ENCODE results near the gene ABCA1.
A peak's percentile ranks its signal among the peaks of the same experiment; 100 is the strongest.
"Not testable (repeated sequence)": the region's sequence is repeated elsewhere in the genome, so short reads cannot be mapped to it uniquely, and the experiment has no call there.

Gene ABCA1

DNA sequence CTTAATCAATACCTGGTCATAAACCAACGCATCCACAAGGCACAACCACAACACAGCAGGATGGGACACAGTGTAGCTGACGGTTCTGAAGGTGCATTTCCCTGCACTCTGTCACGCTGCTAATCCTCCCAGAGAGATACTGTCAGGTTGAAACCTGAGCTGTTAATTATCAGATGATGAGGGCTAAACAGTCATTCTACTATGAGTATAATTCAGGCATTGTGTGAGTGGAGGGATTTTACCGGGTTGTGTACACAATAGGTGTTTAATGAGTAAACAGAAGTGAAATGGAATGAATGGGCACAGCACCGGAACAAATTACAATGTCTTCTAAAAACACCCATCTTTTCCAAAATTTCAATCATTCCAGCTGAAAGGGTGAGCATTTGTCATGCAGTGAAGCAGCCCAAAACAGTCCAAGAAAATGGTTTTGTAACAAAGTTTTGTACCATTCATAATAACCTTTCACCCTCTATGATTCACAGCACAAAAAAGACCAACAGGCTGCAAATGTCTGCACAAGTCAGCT lies 71.5 kb downstream of the ABCA1 start:
- Histone ChIP-seq H3K9ac (ENCODE audit: low read length) (no peak overlapping the region), H3K4me1 (ENCODE audit: control insufficient read depth, insufficient read depth, low read length) (peaks cover 53% of the 10 kb centered on the region), H3K4me3 (ENCODE audit: low read length) (no peak overlapping the region), H3K9me3 (ENCODE audit: control insufficient read depth, low read length) (no peaks in the 10 kb centered on the region), H3K36me3 (ENCODE audit: control insufficient read depth, insufficient read depth, low read length) (no peaks in the 10 kb centered on the region), H3K27me3 (ENCODE audit: control insufficient read depth, insufficient read depth, low read length) (no peaks in the 10 kb centered on the region)

DNA sequence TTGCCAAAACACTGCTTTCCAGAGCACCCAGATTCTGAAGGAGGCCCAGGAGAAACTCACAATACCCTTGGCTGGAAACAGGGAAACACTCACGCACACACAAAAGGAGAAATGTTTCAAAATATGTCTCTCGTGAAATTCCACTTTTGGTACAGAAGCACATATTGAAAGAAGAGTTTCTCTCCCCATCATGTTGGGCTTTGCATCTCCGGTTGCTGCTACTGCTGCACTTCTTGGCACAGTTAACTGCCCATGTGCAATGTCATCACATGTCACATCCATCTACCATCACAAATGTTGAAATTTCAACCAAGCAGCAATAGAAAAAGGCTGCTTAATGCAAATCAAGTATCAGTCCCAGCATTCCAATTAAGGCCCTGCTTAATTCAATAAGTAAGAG lies 72.1 kb downstream of the ABCA1 start:
- H3K4me3 ChIP-seq (ENCODE audit: low read length) = no peak overlapping the region
- H3K27me3 ChIP-seq (ENCODE audit: control insufficient read depth, insufficient read depth, low read length) = no peaks in the 10 kb centered on the region
- H3K36me3 ChIP-seq (ENCODE audit: control insufficient read depth, insufficient read depth, low read length) = no peaks in the 10 kb centered on the region
- no peak overlapping the region for H3K9ac ChIP-seq (ENCODE audit: low read length)
- H3K4me1 ChIP-seq (ENCODE audit: control insufficient read depth, insufficient read depth, low read length) = peaks cover 59% of the 10 kb centered on the region
- no peaks in the 10 kb centered on the region for H3K9me3 ChIP-seq (ENCODE audit: control insufficient read depth, low read length)

DNA sequence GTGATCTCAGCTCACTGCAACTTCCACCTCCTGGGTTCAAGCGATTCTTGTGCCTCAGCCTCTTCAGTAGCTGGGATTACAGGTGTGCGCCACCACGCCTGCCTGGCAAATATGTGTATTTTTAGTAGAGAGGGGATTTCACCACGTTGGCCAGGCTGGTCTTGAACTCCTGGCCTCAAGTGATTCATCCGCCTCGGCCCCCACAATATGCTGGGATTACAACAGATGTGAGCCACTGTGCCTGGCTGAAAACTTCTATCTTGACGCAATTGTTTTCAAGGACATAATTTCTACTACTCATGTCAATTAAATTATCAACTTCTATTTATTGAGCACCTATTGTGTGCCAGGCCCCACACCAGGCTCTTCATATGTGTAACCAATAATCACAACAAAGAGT lies 72.7 kb downstream of the ABCA1 start:
- H3K4me1 ChIP-seq (ENCODE audit: control insufficient read depth, insufficient read depth, low read length) = peaks cover 59% of the 10 kb centered on the region
- not testable (repeated sequence) for H3K9ac ChIP-seq (ENCODE audit: low read length); H3K36me3 ChIP-seq (ENCODE audit: control insufficient read depth, insufficient read depth, low read length)

DNA sequence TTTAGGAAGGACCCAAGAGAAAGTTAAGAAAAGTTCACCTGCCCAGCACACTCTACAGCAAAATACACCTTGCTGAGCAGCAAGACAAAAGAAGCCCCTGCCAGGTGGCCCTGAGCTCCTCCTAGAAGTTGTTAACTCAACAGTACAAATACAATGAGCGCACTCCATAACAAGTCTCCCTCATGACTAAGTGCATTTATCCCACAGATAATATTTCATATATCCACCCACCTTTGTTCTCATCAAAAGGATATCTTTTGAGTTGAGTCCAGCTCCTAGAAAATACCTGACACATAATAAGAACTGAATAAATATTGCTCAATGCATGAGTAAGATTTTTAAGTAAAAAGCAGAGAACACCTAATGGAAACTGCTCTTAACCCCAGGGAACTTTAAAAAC lies 73.3 kb downstream of the ABCA1 start:
- Histone ChIP-seq H3K4me1 (ENCODE audit: control insufficient read depth, insufficient read depth, low read length) (peaks cover 58% of the 10 kb centered on the region), H3K9me3 (ENCODE audit: control insufficient read depth, low read length) (no peaks in the 10 kb centered on the region), H3K4me3 (ENCODE audit: low read length) (no peak overlapping the region), H3K27me3 (ENCODE audit: control insufficient read depth, insufficient read depth, low read length) (no peaks in the 10 kb centered on the region), H3K9ac (ENCODE audit: low read length) (peak overlapping the region; percentile 11), H3K36me3 (ENCODE audit: control insufficient read depth, insufficient read depth, low read length) (no peaks in the 10 kb centered on the region)

More for the DNA sequence above, 72.7 kb downstream of the ABCA1 start:
- H3K4me3 ChIP-seq (ENCODE audit: low read length); H3K27me3 ChIP-seq (ENCODE audit: control insufficient read depth, insufficient read depth, low read length); H3K9me3 ChIP-seq (ENCODE audit: control insufficient read depth, low read length): not testable (repeated sequence)

DNA sequence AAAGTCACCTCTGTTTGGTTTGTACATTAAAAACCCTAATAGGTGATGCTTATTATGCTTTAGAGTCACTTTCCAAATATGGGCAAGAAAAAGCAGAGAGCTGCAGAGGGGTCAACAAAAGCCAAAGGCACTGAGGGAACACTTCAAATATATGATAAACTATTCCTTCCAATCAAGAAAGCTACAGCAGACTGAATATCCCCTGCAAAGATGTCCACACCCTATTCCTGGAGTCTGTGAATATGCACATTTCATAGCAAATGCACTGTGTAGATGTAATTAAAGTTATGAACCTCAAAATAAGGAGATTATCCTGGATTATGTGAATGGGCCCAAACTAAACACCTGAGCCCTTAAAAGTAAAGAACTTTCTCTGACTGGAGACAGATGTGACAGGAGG lies 74.3 kb downstream of the ABCA1 start:
- Histone ChIP-seq H3K4me1 (ENCODE audit: control insufficient read depth, insufficient read depth, low read length) (peaks cover 57% of the 10 kb centered on the region), H3K9ac (ENCODE audit: low read length) (no peak overlapping the region)

DNA sequence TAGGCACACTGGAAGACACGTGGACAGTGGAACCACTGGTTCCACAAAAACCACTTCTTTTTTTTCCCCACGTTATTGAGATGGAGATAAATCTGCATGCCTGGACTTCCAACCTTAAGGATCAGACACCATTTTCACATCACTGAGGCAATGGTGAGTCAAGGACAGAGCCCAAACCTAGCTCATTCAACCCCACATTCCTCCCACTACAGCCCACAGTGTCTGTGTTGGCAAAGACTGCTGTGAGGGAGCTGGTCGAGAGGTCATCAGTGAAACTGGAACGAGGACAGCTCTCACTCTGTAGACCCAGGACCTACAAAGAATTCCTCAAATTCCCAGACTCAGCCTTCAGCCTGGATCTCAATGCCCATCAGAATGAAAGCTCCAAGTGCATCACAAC lies 74.8 kb downstream of the ABCA1 start:
- no peaks in the 10 kb centered on the region for H3K36me3 ChIP-seq (ENCODE audit: control insufficient read depth, insufficient read depth, low read length)
- H3K4me3 ChIP-seq (ENCODE audit: low read length) = no peak overlapping the region
- no peaks in the 10 kb centered on the region for H3K27me3 ChIP-seq (ENCODE audit: control insufficient read depth, insufficient read depth, low read length)
- peaks cover 55% of the 10 kb centered on the region for H3K4me1 ChIP-seq (ENCODE audit: control insufficient read depth, insufficient read depth, low read length)
- no peaks in the 10 kb centered on the region for H3K9me3 ChIP-seq (ENCODE audit: control insufficient read depth, low read length)
- no peak overlapping the region for H3K9ac ChIP-seq (ENCODE audit: low read length)

More for the DNA sequence above, 74.3 kb downstream of the ABCA1 start:
- no peaks in the 10 kb centered on the region for H3K36me3 ChIP-seq (ENCODE audit: control insufficient read depth, insufficient read depth, low read length)
- H3K9me3 ChIP-seq (ENCODE audit: control insufficient read depth, low read length) = no peaks in the 10 kb centered on the region
- no peaks in the 10 kb centered on the region for H3K27me3 ChIP-seq (ENCODE audit: control insufficient read depth, insufficient read depth, low read length)
- H3K4me3 ChIP-seq (ENCODE audit: low read length) = no peak overlapping the region

DNA sequence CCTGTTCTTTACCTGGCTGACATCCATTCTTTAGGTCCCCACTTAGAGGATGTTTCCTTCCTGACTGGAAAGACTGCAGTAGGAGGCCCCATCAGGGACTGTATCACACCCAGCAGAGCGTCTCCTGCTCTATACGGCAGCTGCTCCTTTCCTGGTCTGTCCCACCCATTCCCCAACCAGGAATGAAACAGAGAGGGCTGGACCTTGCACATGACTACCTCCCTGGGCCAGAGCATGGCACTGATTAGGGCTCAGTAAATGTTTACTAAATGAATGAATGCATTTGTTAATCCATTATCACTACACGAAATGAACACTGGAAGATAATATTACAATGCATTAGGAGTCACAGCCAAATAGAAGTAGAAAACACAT lies 76.4 kb downstream of the ABCA1 start:
- H3K9ac ChIP-seq (ENCODE audit: low read length) = no peak overlapping the region
- H3K9me3 ChIP-seq (ENCODE audit: control insufficient read depth, low read length) = no peaks in the 10 kb centered on the region
- H3K4me1 ChIP-seq (ENCODE audit: control insufficient read depth, insufficient read depth, low read length) = peaks cover 51% of the 10 kb centered on the region
- H3K36me3 ChIP-seq (ENCODE audit: control insufficient read depth, insufficient read depth, low read length) = no peaks in the 10 kb centered on the region
- no peaks in the 10 kb centered on the region for H3K27me3 ChIP-seq (ENCODE audit: control insufficient read depth, insufficient read depth, low read length)
- no peak overlapping the region for H3K4me3 ChIP-seq (ENCODE audit: low read length)

DNA sequence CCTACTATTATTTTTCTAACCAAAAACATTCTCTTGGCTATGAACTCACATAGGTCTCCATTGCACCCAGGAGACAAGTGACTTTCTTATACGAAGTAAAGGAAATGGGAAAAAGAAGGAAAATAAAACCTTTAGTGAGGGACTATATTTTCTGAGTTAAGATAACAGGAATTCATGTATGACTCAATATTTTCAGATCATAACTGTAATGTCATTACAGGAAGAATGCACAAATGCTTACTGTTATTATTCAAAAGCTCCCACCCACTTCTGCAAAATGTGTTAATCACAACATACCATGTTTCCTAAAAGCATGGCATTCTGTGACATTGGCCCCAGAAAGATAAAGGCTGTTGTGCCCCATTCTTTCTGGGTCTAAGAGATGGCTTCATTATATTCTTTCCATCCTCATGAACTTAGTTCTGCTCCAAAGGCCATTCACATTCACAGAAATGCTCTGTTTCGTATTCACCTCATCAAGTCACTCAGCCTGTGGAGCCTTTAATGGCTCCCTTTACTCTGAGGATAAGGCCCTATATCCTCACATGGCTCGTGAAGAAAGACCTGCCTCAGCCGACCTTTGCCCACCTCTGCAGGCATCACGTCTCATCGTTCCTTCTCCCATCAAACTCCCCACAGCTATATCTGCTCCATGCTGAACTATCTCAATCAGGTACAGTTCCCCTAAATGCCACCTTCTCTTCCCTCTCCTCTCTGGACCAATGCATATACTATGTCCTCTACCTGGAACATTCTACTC lies 77.0 kb downstream of the ABCA1 start:
- Histone ChIP-seq H3K4me3 (ENCODE audit: low read length) (no peak overlapping the region), H3K36me3 (ENCODE audit: control insufficient read depth, insufficient read depth, low read length) (no peaks in the 10 kb centered on the region), H3K4me1 (ENCODE audit: control insufficient read depth, insufficient read depth, low read length) (peaks cover 45% of the 10 kb centered on the region), H3K27me3 (ENCODE audit: control insufficient read depth, insufficient read depth, low read length) (no peaks in the 10 kb centered on the region), H3K9ac (ENCODE audit: low read length) (no peak overlapping the region), H3K9me3 (ENCODE audit: control insufficient read depth, low read length) (no peaks in the 10 kb centered on the region)

DNA sequence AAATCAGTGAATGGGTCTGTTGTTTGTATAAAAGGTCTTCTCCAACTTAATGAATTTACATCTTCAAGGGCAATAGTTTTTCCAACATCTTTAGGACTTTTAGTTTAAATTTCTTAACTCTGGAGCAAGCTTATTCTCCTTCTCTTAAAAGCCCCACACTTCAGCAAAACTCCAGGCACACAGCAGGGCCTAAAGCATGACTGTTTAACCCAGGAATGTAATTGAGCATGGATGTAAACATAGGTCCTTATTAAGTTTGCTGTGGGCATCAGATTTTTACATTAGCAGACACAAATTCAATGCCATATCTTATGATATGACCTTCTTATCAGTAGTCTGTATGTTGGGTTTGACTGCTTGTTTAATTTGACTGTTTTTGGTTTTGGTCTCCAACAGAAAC lies 78.9 kb downstream of the ABCA1 start:
- Histone ChIP-seq H3K4me1 (ENCODE audit: control insufficient read depth, insufficient read depth, low read length) (peaks cover 26% of the 10 kb centered on the region), H3K4me3 (ENCODE audit: low read length) (no peak overlapping the region), H3K36me3 (ENCODE audit: control insufficient read depth, insufficient read depth, low read length) (no peaks in the 10 kb centered on the region), H3K27me3 (ENCODE audit: control insufficient read depth, insufficient read depth, low read length) (no peaks in the 10 kb centered on the region), H3K9me3 (ENCODE audit: control insufficient read depth, low read length) (no peaks in the 10 kb centered on the region), H3K9ac (ENCODE audit: low read length) (no peak overlapping the region)

DNA sequence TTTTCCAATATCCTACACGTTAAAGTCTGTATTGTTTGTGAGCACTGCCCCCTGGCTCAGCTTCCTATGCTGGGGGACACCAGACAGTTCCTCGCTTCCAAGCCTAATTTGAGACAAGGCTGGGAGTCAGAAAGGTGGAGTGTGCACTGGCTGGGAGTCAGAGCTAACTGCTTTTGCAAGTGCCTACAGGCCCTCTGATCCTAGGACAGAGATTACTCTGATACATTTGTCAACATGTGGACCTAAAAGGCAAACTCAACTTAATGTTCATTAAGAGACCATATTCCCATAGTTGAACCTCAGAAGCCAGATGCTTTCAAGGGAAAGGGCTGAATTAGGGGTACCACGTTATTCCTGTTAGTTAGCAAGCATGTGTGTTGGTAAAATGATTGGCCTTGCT lies 83.2 kb downstream of the ABCA1 start:
- H3K4me3 ChIP-seq (ENCODE audit: low read length) = no peak overlapping the region
- H3K9ac ChIP-seq (ENCODE audit: low read length) = no peak overlapping the region
- no peaks in the 10 kb centered on the region for H3K27me3 ChIP-seq (ENCODE audit: control insufficient read depth, insufficient read depth, low read length)
- no peaks in the 10 kb centered on the region for H3K36me3 ChIP-seq (ENCODE audit: control insufficient read depth, insufficient read depth, low read length)
- H3K9me3 ChIP-seq (ENCODE audit: control insufficient read depth, low read length) = no peaks in the 10 kb centered on the region
- H3K4me1 ChIP-seq (ENCODE audit: control insufficient read depth, insufficient read depth, low read length) = peaks cover 9% of the 10 kb centered on the region

DNA sequence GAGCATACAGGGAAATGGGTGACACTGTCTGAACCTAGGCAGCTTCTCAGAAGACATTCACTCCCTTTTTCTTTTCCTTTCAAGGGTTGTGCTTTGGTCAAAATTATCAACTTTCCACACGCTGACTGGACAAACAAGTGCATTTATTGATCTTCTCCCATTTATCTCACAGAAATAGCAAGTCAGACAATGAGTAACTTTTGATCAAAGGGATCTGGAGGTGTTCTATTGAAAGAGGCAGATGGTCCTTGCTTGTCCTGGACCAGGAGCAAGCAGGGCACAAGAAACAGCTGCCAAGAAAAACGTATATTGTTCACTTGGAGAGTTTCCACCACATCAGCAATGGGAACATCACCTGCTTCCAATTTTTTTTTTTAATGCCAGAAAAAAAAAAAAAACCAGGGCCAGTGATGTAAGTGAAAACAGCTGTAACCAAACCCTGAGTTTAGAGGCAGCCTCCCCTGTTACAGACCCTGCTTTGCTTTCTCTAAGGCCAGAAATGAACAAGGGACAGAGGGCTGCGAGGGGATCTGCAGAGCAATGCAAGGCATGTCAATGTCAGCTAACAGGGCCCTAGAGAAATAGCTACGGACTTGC lies 84.2 kb downstream of the ABCA1 start:
- H3K27me3 ChIP-seq (ENCODE audit: control insufficient read depth, insufficient read depth, low read length) = no peaks in the 10 kb centered on the region
- no peaks in the 10 kb centered on the region for H3K9me3 ChIP-seq (ENCODE audit: control insufficient read depth, low read length)
- no peak overlapping the region for H3K4me3 ChIP-seq (ENCODE audit: low read length)
- peaks cover 2% of the 10 kb centered on the region for H3K4me1 ChIP-seq (ENCODE audit: control insufficient read depth, insufficient read depth, low read length)
- no peak overlapping the region for H3K9ac ChIP-seq (ENCODE audit: low read length)
- H3K36me3 ChIP-seq (ENCODE audit: control insufficient read depth, insufficient read depth, low read length) = no peaks in the 10 kb centered on the region

DNA sequence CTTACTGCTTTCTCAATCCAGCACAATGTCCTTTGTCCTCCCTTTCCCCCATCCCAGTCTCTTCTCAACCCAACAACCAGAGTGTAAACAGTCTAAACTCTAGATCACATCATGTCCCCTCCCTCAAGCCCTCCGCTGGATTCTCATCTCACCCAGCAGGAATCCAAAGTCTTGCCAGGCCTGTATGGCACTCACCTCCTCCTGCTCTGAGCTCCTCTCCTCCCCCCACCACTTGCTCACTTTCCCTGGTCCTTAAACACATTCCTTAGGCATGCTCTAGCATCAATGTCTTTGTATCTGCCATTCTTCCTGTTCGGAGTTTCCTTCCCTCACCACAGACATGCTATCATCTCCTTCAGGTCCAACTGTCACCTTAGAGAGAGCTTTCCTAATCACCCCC lies 85.3 kb downstream of the ABCA1 start:
- H3K4me1 ChIP-seq (ENCODE audit: control insufficient read depth, insufficient read depth, low read length) = no peaks in the 10 kb centered on the region
- no peak overlapping the region for H3K4me3 ChIP-seq (ENCODE audit: low read length)
- no peaks in the 10 kb centered on the region for H3K27me3 ChIP-seq (ENCODE audit: control insufficient read depth, insufficient read depth, low read length)
- H3K36me3 ChIP-seq (ENCODE audit: control insufficient read depth, insufficient read depth, low read length) = no peaks in the 10 kb centered on the region
- H3K9ac ChIP-seq (ENCODE audit: low read length) = no peak overlapping the region
- H3K9me3 ChIP-seq (ENCODE audit: control insufficient read depth, low read length) = no peaks in the 10 kb centered on the region

All from mucosa of stomach (tissue), 1 donor.